ENCODE data around the gene TMEM59L. TPM values are rescaled to one million over a fixed set of nuclear protein-coding genes. Genes with fewer than 3 reads are reported as not detected.

The TMEM59L gene
- total and polyA plus RNA-seq, 4 donors, result 0.08 to 0.15 (median 0.08) TPM; not detected in 1

DNA sequence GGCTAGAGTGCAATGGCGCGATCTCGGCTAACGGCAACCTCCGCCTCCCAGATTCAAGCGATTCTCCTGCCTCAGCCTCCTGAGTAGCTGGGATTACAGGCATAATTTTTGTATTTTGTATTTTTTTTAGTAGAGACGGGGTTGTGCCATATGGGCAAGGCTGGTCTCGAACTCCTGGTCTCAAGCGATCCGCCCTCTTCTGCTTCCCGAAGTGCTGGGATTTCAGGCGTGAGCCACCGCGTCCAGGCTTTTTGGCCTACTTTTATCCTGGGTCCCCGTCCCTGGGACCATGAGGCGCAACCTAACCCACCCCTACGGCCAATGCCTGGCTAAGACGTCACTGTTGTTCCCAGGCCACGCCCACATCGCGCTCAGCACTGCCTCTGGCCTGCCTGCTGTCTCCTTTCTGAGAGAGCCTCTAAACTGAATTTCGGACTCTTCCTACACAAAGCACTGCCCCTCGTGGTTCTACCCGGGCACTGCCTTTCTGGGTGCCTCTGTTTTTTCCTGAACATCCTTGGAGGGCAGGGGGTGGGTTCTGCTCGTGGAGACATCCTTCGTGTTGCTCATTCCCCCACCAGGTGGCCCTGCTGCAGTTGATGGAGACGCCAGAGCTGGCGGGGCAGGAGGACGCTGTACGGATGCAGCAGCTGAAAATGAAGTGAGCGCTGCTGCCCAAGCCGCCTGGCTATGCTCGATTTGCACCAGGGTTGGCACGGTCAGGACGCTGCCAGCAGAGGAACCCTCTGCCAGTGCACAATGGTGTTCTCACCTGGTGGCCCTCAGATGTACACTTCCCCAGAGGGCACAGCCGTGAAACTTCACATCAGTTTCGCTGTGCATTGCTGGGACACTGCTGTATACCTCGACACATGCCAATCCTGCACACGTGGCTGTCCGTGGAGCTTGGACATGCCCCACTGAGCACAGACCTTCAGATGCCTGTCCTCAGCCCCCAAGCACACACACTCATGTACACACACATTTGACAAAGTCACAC lies 22.1 kb upstream of the TMEM59L start:
- TF ChIP-seq JUND (IDR thresholded peaks at IDR 0.05) (no peak), FOXA2 (IDR thresholded peaks at IDR 0.05) (no peak), FOXA1 (IDR thresholded peaks at IDR 0.05) (no peak), SP1 (IDR thresholded peaks at IDR 0.05) (no peak)
- TF ChIP-seq, protein P1, sequence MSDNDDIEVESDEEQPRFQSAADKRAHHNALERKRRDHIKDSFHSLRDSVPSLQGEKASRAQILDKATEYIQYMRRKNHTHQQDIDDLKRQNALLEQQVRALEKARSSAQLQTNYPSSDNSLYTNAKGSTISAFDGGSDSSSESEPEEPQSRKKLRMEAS (IDR thresholded peaks at IDR 0.05), result no peak
- TF ChIP-seq, protein P2, sequence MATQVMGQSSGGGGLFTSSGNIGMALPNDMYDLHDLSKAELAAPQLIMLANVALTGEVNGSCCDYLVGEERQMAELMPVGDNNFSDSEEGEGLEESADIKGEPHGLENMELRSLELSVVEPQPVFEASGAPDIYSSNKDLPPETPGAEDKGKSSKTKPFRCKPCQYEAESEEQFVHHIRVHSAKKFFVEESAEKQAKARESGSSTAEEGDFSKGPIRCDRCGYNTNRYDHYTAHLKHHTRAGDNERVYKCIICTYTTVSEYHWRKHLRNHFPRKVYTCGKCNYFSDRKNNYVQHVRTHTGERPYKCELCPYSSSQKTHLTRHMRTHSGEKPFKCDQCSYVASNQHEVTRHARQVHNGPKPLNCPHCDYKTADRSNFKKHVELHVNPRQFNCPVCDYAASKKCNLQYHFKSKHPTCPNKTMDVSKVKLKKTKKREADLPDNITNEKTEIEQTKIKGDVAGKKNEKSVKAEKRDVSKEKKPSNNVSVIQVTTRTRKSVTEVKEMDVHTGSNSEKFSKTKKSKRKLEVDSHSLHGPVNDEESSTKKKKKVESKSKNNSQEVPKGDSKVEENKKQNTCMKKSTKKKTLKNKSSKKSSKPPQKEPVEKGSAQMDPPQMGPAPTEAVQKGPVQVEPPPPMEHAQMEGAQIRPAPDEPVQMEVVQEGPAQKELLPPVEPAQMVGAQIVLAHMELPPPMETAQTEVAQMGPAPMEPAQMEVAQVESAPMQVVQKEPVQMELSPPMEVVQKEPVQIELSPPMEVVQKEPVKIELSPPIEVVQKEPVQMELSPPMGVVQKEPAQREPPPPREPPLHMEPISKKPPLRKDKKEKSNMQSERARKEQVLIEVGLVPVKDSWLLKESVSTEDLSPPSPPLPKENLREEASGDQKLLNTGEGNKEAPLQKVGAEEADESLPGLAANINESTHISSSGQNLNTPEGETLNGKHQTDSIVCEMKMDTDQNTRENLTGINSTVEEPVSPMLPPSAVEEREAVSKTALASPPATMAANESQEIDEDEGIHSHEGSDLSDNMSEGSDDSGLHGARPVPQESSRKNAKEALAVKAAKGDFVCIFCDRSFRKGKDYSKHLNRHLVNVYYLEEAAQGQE (IDR thresholded peaks at IDR 0.05), result no peak
- TF ChIP-seq, protein P3, sequence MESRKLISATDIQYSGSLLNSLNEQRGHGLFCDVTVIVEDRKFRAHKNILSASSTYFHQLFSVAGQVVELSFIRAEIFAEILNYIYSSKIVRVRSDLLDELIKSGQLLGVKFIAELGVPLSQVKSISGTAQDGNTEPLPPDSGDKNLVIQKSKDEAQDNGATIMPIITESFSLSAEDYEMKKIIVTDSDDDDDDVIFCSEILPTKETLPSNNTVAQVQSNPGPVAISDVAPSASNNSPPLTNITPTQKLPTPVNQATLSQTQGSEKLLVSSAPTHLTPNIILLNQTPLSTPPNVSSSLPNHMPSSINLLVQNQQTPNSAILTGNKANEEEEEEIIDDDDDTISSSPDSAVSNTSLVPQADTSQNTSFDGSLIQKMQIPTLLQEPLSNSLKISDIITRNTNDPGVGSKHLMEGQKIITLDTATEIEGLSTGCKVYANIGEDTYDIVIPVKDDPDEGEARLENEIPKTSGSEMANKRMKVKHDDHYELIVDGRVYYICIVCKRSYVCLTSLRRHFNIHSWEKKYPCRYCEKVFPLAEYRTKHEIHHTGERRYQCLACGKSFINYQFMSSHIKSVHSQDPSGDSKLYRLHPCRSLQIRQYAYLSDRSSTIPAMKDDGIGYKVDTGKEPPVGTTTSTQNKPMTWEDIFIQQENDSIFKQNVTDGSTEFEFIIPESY (IDR thresholded peaks at IDR 0.05), result no peak
- Histone ChIP-seq H3K4me1 (ENCODE audit: control insufficient read depth in 4 of 4, insufficient read depth in 4 of 4, low read length in 3 of 4) (peaks cover 11 to 24% (median 20%) of the 10 kb centered on the region in 4 donors), H3K9ac (ENCODE audit: low read depth in 1 of 2, low read length in 2 of 2) (no peak overlapping the region), H3K9me3 (ENCODE audit: control insufficient read depth in 4 of 4, low read length in 3 of 4) (no peaks in the 10 kb centered on the region), H3K27ac (ENCODE audit: low read depth in 1 of 2, low read length in 2 of 2) (no peak overlapping the region), H3K27me3 (ENCODE audit: control insufficient read depth in 4 of 4, insufficient read depth in 4 of 4, low read length in 3 of 4) (peaks cover 0 to 5% (median under 1%) of the 10 kb centered on the region in 4 donors), H3K4me3 (ENCODE audit: low read depth in 1 of 3, low read length in 3 of 3) (no peak overlapping the region), H3K36me3 (ENCODE audit: control insufficient read depth in 4 of 4, insufficient read depth in 3 of 4, low read depth in 1 of 4, low read length in 3 of 4) (peaks cover 0 to 3% (median 1%) of the 10 kb centered on the region in 4 donors)
- WGBS, result 89% methylated on average over 40 of the region's 40 CpGs
- DNase-seq (ENCODE audit: low spot score), result peak; percentile 57

DNA sequence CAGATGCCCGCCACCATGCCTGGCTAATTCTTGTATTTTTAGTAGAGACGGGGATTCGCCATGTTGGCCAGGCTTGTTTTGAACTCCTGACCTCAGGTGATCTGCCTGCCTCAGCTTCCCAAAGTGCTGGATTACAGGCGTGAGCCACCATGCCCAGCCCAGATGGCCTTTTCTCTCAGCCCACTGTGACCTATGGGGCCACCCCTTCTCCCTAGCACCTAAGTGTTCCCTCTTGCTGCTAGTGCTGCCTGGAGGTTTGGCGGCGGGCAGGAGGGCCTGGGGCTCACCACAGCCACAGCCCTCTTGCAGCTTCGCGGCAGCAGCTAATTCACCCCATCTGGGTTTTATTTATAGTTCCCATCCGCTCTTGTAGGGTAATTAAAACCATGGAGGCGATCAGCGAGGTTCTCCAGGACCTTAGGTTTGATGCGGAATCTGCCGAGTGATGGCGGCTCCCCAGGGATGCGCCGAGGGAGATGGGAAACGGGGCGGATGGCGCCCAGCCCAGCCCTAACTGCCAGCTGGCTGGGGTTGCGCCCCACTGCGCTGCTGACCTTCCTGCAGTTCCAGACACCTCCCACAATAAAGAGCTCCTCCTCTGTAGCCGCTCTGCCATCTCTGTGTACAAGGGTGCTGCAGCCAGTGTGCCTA lies 20.8 kb upstream of the TMEM59L start:
- Histone ChIP-seq H3K27me3 (ENCODE audit: control insufficient read depth in 4 of 4, insufficient read depth in 4 of 4, low read length in 3 of 4) (peaks cover 0 to 5% (median under 1%) of the 10 kb centered on the region in 4 donors), H3K36me3 (ENCODE audit: control insufficient read depth in 4 of 4, insufficient read depth in 3 of 4, low read depth in 1 of 4, low read length in 3 of 4) (peaks cover 0 to 3% (median 1%) of the 10 kb centered on the region in 4 donors), H3K9me3 (ENCODE audit: control insufficient read depth in 4 of 4, low read length in 3 of 4) (no peaks in the 10 kb centered on the region), H3K27ac (ENCODE audit: low read depth in 1 of 2, low read length in 2 of 2) (no peak overlapping the region), H3K4me3 (ENCODE audit: low read depth in 1 of 3, low read length in 3 of 3) (no peak overlapping the region), H3K4me1 (ENCODE audit: control insufficient read depth in 4 of 4, insufficient read depth in 4 of 4, low read length in 3 of 4) (peaks cover 11 to 26% (median 20%) of the 10 kb centered on the region in 4 donors), H3K9ac (ENCODE audit: low read depth in 1 of 2, low read length in 2 of 2) (no peak overlapping the region)
- no peak for DNase-seq (ENCODE audit: low spot score)
- WGBS, result 96% methylated on average over 22 of the region's 22 CpGs
- TF ChIP-seq GABPA (IDR thresholded peaks at IDR 0.05 in 1 of 2, conservative IDR thresholded peaks at IDR 0.05 in 1 of 2) (no peak), NR2F2 (IDR thresholded peaks at IDR 0.05) (no peak), FOXA1 (IDR thresholded peaks at IDR 0.05) (no peak), TAF1 (conservative IDR thresholded peaks at IDR 0.05) (no peak), HNF4G (IDR thresholded peaks at IDR 0.05) (no peak), YY1 (IDR thresholded peaks at IDR 0.05) (no peak), JUND (IDR thresholded peaks at IDR 0.05) (no peak), EGR1 (IDR thresholded peaks at IDR 0.05; ENCODE audit: low read depth in 2 of 2) (no peak), HNF4A (conservative IDR thresholded peaks at IDR 0.05) (no peak), RXRA (IDR thresholded peaks at IDR 0.05) (no peak), RAD21 (IDR thresholded peaks at IDR 0.05) (no peak), SP1 (IDR thresholded peaks at IDR 0.05) (no peak)
- TF ChIP-seq, protein P3 (IDR thresholded peaks at IDR 0.05), result no peak
- TF ChIP-seq, protein P2 (IDR thresholded peaks at IDR 0.05), result no peak
- TF ChIP-seq, protein P4, sequence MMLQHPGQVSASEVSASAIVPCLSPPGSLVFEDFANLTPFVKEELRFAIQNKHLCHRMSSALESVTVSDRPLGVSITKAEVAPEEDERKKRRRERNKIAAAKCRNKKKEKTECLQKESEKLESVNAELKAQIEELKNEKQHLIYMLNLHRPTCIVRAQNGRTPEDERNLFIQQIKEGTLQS (IDR thresholded peaks at IDR 0.05), result no peak
- TF ChIP-seq, protein P1 (IDR thresholded peaks at IDR 0.05), result no peak
